Endothelial cell of umbilical vein (primary cell): ENCODE measurements around the gene CNOT6. TPM values are rescaled to one million over a fixed set of nuclear protein-coding genes. Genes with fewer than 3 reads are reported as not detected.

Experiments
- BruUV-seq: library from RNA; stranded (reverse); fragments of 400-500 nt; replicated peaks from 2 replicates; lab custom pipeline; 2021; lab: Mats Ljungman, UMichigan
- CTCF ChIA-PET: fragments of 300-600, 350-600 bp; sonication (Branson Sonifier 250); formaldehyde crosslinking; loops from one replicate; lab custom pipeline; 2021; ENCODE audit warnings: antibody characterized with exemption, inconsistent platforms; lab: Charles Lee
- POLR2A ChIA-PET: fragments of 300-600, 350-600 bp; sonication (Branson Sonifier 250); formaldehyde crosslinking; loops from one replicate; lab custom pipeline; 2021; ENCODE audit warnings: antibody characterized with exemption, inconsistent platforms; lab: Charles Lee
- DNase-seq: peaks from one replicate; pipeline ENCODE4 v3.0.0-alpha.2; 2011; ENCODE audit warnings: low read depth, low spot score
- FAIRE-seq: peaks from 2 replicates; lab custom pipeline; 2011; peaks lifted over from hg19 to GRCh38; lab: Jason Lieb, UNC
- H2AFZ ChIP-seq: 2 replicates; pipeline ENCODE4 v1.6.0; 2012; ENCODE audit warnings: low read depth, low read length, control low read depth, inconsistent platforms
- H3K27ac ChIP-seq: 2 replicates; pipeline ENCODE4 v1.5.1; 2011; ENCODE audit warnings: low read depth, mild to moderate bottlenecking, control low read depth, low read length, moderate library complexity; ENCODE audit not compliant: insufficient read depth
- H3K27me3 ChIP-seq, 2 experiments: 2 replicates each; pipeline versions ENCODE4 v1.6.0 to v1.6.1; 2011; ENCODE audit warnings: low read length in 2 of 2, mixed read lengths in 1 of 2; ENCODE audit not compliant: control insufficient read depth in 2 of 2, insufficient read depth in 2 of 2
- H3K36me3 ChIP-seq, 2 experiments: 2 replicates in 1 of 2; 3 replicates in 1 of 2; pipeline ENCODE4 v1.5.1; 2011; ENCODE audit warnings: low read length in 2 of 2, mild to moderate bottlenecking in 1 of 2, moderate library complexity in 1 of 2; ENCODE audit not compliant: control insufficient read depth in 2 of 2, insufficient read depth in 2 of 2; ENCODE audit errors: extremely low read depth in 1 of 2
- H3K4me1 ChIP-seq: 3 replicates; pipeline ENCODE4 v1.5.1; 2011; ENCODE audit warnings: mild to moderate bottlenecking, low read length; ENCODE audit not compliant: control insufficient read depth, insufficient read depth; ENCODE audit errors: extremely low read depth
- H3K4me2 ChIP-seq: 2 replicates; pipeline ENCODE4 v1.6.1; 2011; ENCODE audit warnings: low read length, control low read depth, mixed read lengths; ENCODE audit not compliant: insufficient read depth
- H3K4me3 ChIP-seq, 3 experiments: fragments of 200-600 bp in 1 of 3; sonication (generic), shearing (Covaris generic) in 1 of 3; replicated peaks in 1 of 3; 2 replicates each; pipeline ENCODE4 v1.5.1; 2011 to 2016; ENCODE audit warnings: control low read depth in 3 of 3, low read length in 3 of 3, mild to moderate bottlenecking in 2 of 3, inconsistent platforms in 1 of 3, low read depth in 1 of 3, moderate library complexity in 1 of 3; ENCODE audit not compliant: insufficient read depth in 1 of 3
- H3K79me2 ChIP-seq: 2 replicates; pipeline ENCODE4 v1.6.0; 2012; ENCODE audit warnings: low read length, inconsistent platforms; ENCODE audit not compliant: control insufficient read depth, insufficient read depth
- H3K9ac ChIP-seq: replicated peaks from 2 replicates; pipeline ENCODE3; 2011; ENCODE audit warnings: low read length, control low read depth; ENCODE audit not compliant: insufficient read depth; ENCODE audit errors: extremely low read depth
- H3K9me1 ChIP-seq: replicated peaks from 3 replicates; pipeline ENCODE4 v1.6.0; 2011; ENCODE audit warnings: mild to moderate bottlenecking, low read length; ENCODE audit not compliant: control insufficient read depth, insufficient read depth; ENCODE audit errors: extremely low read depth
- H3K9me3 ChIP-seq: replicated peaks from 2 replicates; pipeline ENCODE4 v1.5.1; 2012; ENCODE audit warnings: low read length, inconsistent platforms; ENCODE audit not compliant: control insufficient read depth, insufficient read depth
- H4K20me1 ChIP-seq: replicated peaks from 2 replicates; pipeline ENCODE3; 2011; ENCODE audit warnings: mild to moderate bottlenecking, low read length; ENCODE audit not compliant: control insufficient read depth, insufficient read depth; ENCODE audit errors: extremely low read depth
- EZH2 ChIP-seq: IDR thresholded peaks from 2 replicates; pipeline ENCODE4 v1.6.1; 2012; ENCODE audit warnings: borderline replicate concordance, low read depth, mild to moderate bottlenecking, moderate library complexity, low read length, inconsistent platforms; ENCODE audit not compliant: severe bottlenecking
- FOS ChIP-seq: IDR thresholded peaks from 2 replicates; pipeline ENCODE4 v1.6.1; 2011; ENCODE audit warnings: mild to moderate bottlenecking, low read length, moderate library complexity, borderline replicate concordance; ENCODE audit not compliant: insufficient read depth
- GATA2 ChIP-seq: IDR thresholded peaks from 2 replicates; pipeline ENCODE4 v1.7.0; 2011; ENCODE audit warnings: low read depth, mild to moderate bottlenecking, moderate library complexity, mixed read lengths, low read length; ENCODE audit not compliant: insufficient read length, insufficient read depth
- JUN ChIP-seq: IDR thresholded peaks from 2 replicates; pipeline ENCODE4 v1.6.1; 2011; ENCODE audit warnings: borderline replicate concordance, low read depth; ENCODE audit not compliant: insufficient read length, insufficient read depth
- MYC ChIP-seq: IDR thresholded peaks from one replicate; pipeline ENCODE4 v1.6.1; 2011; ENCODE audit warnings: mild to moderate bottlenecking, low read depth, low read length
- POLR2A ChIP-seq: IDR thresholded peaks from 2 replicates; pipeline ENCODE4 v1.6.1; 2012; ENCODE audit warnings: low read depth, mild to moderate bottlenecking, control low read depth, low read length
- POLR2AphosphoS5 ChIP-seq: IDR thresholded peaks from 2 replicates; pipeline ENCODE4 v1.6.1; 2012; ENCODE audit warnings: low read depth, mild to moderate bottlenecking, control low read depth, low read length, moderate library complexity; ENCODE audit not compliant: insufficient read depth
- dilution Hi-C: fragments of 300-500 bp; cut with MboI; formaldehyde crosslinking; loops from one replicate; pipeline ENCODE4 v1.15.0; 2019; ENCODE audit warnings: low sequenced_read_pairs; ENCODE audit not compliant: extremely low pct_ligation_motif_present
- intact Hi-C: fragments of 100-400 bp; cut with micrococcal nuclease; formaldehyde crosslinking; loops from one replicate; pipeline ENCODE4 v1.10.0; 2022
- polyA plus RNA-seq, 4 experiments: library from polyadenylated mRNA; depleted of rRNA in 3 of 4; stranded (reverse) in 3 of 4; unstranded in 1 of 4; fragments of >200 nt; gene quantifications; 2 replicates each; pipeline versions ENCODE4 v1.2.1 to v1.2.3, GENCODE V29; 2011 to 2012; ENCODE audit warnings: missing spikeins in 1 of 4
- total RNA-seq: library from RNA; stranded (reverse); gene quantifications from 2 replicates; pipeline ENCODE4 v1.2.3, GENCODE V29; 2021
- TF ChIP-seq, protein P1 (sequence below): IDR thresholded peaks from 2 replicates; pipeline ENCODE4 v1.6.1; 2011; ENCODE audit not compliant: insufficient read depth, insufficient read length
- TF ChIP-seq, protein P2 (sequence below), 2 donors: IDR thresholded peaks; 1 replicate in 1 of 2; 2 replicates in 1 of 2; pipeline ENCODE4 v1.5.1; 2011; ENCODE audit warnings: low read length in 2 of 2, mild to moderate bottlenecking in 2 of 2, moderate library complexity in 2 of 2, control low read depth in 1 of 2, inconsistent platforms in 1 of 2, low read depth in 1 of 2; ENCODE audit not compliant: insufficient read depth in 1 of 2; ENCODE audit errors: extremely low read depth in 1 of 2

CNOT6 gene
- total and polyA plus RNA-seq, 2 donors (not counting 3 experiments of a cell fraction or from before 2014, with no cell fraction given), result 9.2 to 33.8 TPM

DNA sequence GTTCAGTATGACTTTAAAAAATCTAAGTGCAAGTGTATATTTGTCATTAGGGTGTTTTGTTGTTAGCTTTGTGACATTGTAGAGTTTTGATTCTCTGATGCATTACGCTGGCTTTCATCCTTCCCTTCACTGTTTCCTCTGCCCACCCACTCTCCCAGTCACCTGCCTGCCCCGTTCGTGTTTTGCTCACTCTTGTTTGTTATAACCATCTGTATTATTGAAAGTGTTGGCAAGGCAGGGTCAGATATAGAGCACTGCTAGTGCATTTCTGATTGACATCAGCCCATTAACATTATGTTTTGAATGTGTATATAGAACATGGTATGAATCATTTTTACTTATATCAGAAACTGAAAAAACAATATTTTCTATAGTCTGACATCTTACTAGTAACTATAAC, 69.8 kb downstream of the CNOT6 start:
- intact Hi-C loops, result no loop called here
- ChIA-PET POLR2A (no interaction called here), CTCF (no interaction called here)
- H2AFZ ChIP-seq, result no peak overlapping the region
- no peak overlapping the region for H3K4me2 ChIP-seq
- DNase-seq (no peak), FAIRE-seq (no peak)
- H3K4me1 ChIP-seq, result no peaks in the 10 kb centered on the region
- H3K9ac ChIP-seq, result no peak overlapping the region
- H4K20me1 ChIP-seq, result peaks cover 2% of the 10 kb centered on the region
- no peak overlapping the region for H3K4me3 ChIP-seq
- H3K9me3 ChIP-seq, result no peaks in the 10 kb centered on the region
- peaks cover 4 to 16% of the 10 kb centered on the region in 2 experiments for H3K36me3 ChIP-seq
- no peak for TF ChIP-seq POLR2A
- no peak for TF ChIP-seq POLR2AphosphoS5
- no peak for TF ChIP-seq FOS
- TF ChIP-seq, protein P1, sequence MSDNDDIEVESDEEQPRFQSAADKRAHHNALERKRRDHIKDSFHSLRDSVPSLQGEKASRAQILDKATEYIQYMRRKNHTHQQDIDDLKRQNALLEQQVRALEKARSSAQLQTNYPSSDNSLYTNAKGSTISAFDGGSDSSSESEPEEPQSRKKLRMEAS, result no peak
- TF ChIP-seq MYC, result no peak
- TF ChIP-seq, protein P2, sequence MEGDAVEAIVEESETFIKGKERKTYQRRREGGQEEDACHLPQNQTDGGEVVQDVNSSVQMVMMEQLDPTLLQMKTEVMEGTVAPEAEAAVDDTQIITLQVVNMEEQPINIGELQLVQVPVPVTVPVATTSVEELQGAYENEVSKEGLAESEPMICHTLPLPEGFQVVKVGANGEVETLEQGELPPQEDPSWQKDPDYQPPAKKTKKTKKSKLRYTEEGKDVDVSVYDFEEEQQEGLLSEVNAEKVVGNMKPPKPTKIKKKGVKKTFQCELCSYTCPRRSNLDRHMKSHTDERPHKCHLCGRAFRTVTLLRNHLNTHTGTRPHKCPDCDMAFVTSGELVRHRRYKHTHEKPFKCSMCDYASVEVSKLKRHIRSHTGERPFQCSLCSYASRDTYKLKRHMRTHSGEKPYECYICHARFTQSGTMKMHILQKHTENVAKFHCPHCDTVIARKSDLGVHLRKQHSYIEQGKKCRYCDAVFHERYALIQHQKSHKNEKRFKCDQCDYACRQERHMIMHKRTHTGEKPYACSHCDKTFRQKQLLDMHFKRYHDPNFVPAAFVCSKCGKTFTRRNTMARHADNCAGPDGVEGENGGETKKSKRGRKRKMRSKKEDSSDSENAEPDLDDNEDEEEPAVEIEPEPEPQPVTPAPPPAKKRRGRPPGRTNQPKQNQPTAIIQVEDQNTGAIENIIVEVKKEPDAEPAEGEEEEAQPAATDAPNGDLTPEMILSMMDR (IDR thresholded peaks at IDR 0.05; ENCODE audit: extremely low read depth in 1 of 2, insufficient read depth in 1 of 2, low read depth in 1 of 2, low read length in 2 of 2), result no peak
- no peak for TF ChIP-seq JUN
- no peak for TF ChIP-seq EZH2
- TF ChIP-seq GATA2, result no peak
- dilution Hi-C loops, result no loop called here
- H3K79me2 ChIP-seq, result peaks cover 19% of the 10 kb centered on the region
- H3K9me1 ChIP-seq, result no peaks in the 10 kb centered on the region
- BruUV-seq, result no TSS peak
- no peaks in the 10 kb centered on the region for H3K27me3 ChIP-seq
- H3K27ac ChIP-seq, result no peak overlapping the region
